ENCODE results near the gene PROK1. TPM values are rescaled to one million over a fixed set of nuclear protein-coding genes. Genes with fewer than 3 reads are reported as not detected.

The PROK1 gene
- total and polyA plus RNA-seq, 10 of the 15 experiments (the other 5 are each of a cell fraction or from before 2014, with no cell fraction given) = not detected

- ChIA-PET CTCF (interaction anchor here (0.6 to 9.5 kb wide), 22 partner anchors 11 to 224 kb away, joined by 3 to 146 read pairs (median 6); partner anchors contain the start of genes KCNC4 and RBM15), RAD21 (ENCODE audit: unreplicated experiment) (interaction anchor here (1.6 to 3.5 kb wide), 3 partner anchors 49 to 85 kb away, joined by 8 to 28 read pairs (median 21); partner anchors contain the start of gene RBM15), POLR2A (interaction anchor here (0.8 to 2.1 kb wide), 2 partner anchors 62 to 72 kb away, joined by 3 to 9 read pairs; partner anchors contain the start of gene RBM15), SMC1A (ENCODE audit: uncharacterized antibody, unreplicated experiment) (interaction anchor here (0.9 to 6.5 kb wide), 8 partner anchors 9 to 85 kb away, joined by 3 to 61 read pairs (median 4); partner anchors contain the start of gene RBM15)
- in situ Hi-C loops (cut with MboI) (no loop called here), intact Hi-C loops (cut with micrococcal nuclease; ENCODE audit: unreplicated experiment) (loop anchor here (10.0 kb wide), 1 partner anchor 374 kb away; no protein-coding TSS in a partner anchor)
- Histone ChIP-seq H3K9me3 (replicated peaks; ENCODE audit: control insufficient read depth, insufficient read depth, low read length) (no peaks in the 10 kb centered on the region), H3K4me1 (ENCODE audit: control insufficient read depth, insufficient read depth, low read length) (peaks cover 6% of the 10 kb centered on the region), H4K20me1 (ENCODE audit: control insufficient read depth, insufficient read depth) (no peaks in the 10 kb centered on the region), H3K4me2 (ENCODE audit: control insufficient read depth, insufficient read depth) (no peak overlapping the region), H3K4me3 (no peak overlapping the region), H3K79me2 (ENCODE audit: control insufficient read depth, insufficient read depth, low read length) (peaks cover 17% of the 10 kb centered on the region), H3K27me3 (replicated peaks in 1 of 2; ENCODE audit: control insufficient read depth in 2 of 2, insufficient read depth in 2 of 2, low read length in 1 of 2) (no peaks in the 10 kb centered on the region), H2AFZ (ENCODE audit: control insufficient read depth, low read depth, low read length) (no peak overlapping the region), H3K9ac (ENCODE audit: control insufficient read depth, insufficient read depth, low read length) (no peak overlapping the region), H3K27ac (ENCODE audit: control insufficient read depth, insufficient read depth) (no peak overlapping the region), H3K36me3 (ENCODE audit: control insufficient read depth in 2 of 2, insufficient read depth in 2 of 2, low read length in 1 of 2) (no peaks in the 10 kb centered on the region)
- FAIRE-seq (no peak), ATAC-seq (no peak), DNase-seq (ENCODE audit: low read depth, low spot score) (no peak)
- TF ChIP-seq HDAC6 (IDR thresholded peaks at IDR 0.05; ENCODE audit: unreplicated experiment) (no peak), STAT3 (IDR thresholded peaks at IDR 0.05; ENCODE audit: low read depth, low read length) (no peak), SKIL (IDR thresholded peaks at IDR 0.05; ENCODE audit: low read depth, poor library complexity, severe bottlenecking) (no peak), NR2C2 (IDR thresholded peaks at IDR 0.05; ENCODE audit: borderline replicate concordance, control insufficient read depth, insufficient read length, low read depth) (no peak), SREBF1 (IDR thresholded peaks at IDR 0.05; ENCODE audit: low read length) (no peak), TCF7 (IDR thresholded peaks at IDR 0.05; ENCODE audit: borderline replicate concordance) (no peak), MTA2 (IDR thresholded peaks at IDR 0.05; ENCODE audit: low read depth) (no peak), IKZF1 (conservative IDR thresholded peaks at IDR 0.05) (no peak), CHD4 (IDR thresholded peaks at IDR 0.05) (no peak), BCLAF1 (IDR thresholded peaks at IDR 0.05) (no peak), CBX5 (IDR thresholded peaks at IDR 0.05; ENCODE audit: low read depth) (no peak), SMC3 (IDR thresholded peaks at IDR 0.05; ENCODE audit: borderline replicate concordance, low read length) (no peak), CEBPZ (IDR thresholded peaks at IDR 0.05; ENCODE audit: low read depth, low read length) (no peak)
- no TSS peak for BruUV-seq (replicated peaks)
- WGBS (ENCODE audit: insufficient coverage, insufficient replicate concordance, low lambda C conversion rate, missing lambda C conversion rate) = 56% methylated on average over 5 of the region's 7 CpGs
These were observed 39.7 kb upstream of the PROK1 start for GRCh38 chr1:110411173-110411735.
